ENCODE measurements around the gene NHERF1.

The NHERF1 gene

DNA sequence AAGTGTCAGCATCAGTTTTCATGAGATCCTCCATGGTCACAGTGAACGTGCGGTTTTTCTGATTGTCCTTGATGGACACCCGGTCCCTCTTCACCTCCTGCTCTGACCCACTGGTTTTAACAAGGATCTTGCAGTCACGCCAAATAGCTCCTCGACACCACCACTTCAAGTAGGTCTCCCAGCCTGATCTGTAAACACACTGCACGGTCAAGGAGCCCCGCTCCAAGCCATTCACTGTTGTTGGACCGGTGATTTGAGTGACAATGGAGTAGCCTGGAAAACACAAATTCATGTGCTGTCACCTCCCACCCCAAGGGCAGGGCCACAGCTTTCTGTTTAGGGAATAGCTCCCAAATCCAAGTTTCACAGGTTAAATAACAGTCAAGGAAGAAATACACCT is 43.9 kb upstream of the NHERF1 start:
- no peak for DNase-seq (ENCODE audit: low spot score)
- no peaks in the 10 kb centered on the region for H3K36me3 ChIP-seq (ENCODE audit: low read depth)
- no peaks in the 10 kb centered on the region for H3K9me3 ChIP-seq (ENCODE audit: severe bottlenecking)
- ATAC-seq (ENCODE audit: low read depth): no peak
- no peaks in the 10 kb centered on the region for H3K4me1 ChIP-seq (ENCODE audit: insufficient read depth, poor library complexity, severe bottlenecking)
- no peak overlapping the region for H3K27ac ChIP-seq (ENCODE audit: poor library complexity, severe bottlenecking)
- H3K4me3 ChIP-seq (ENCODE audit: severe bottlenecking): no peak overlapping the region
- TF ChIP-seq, protein P1, sequence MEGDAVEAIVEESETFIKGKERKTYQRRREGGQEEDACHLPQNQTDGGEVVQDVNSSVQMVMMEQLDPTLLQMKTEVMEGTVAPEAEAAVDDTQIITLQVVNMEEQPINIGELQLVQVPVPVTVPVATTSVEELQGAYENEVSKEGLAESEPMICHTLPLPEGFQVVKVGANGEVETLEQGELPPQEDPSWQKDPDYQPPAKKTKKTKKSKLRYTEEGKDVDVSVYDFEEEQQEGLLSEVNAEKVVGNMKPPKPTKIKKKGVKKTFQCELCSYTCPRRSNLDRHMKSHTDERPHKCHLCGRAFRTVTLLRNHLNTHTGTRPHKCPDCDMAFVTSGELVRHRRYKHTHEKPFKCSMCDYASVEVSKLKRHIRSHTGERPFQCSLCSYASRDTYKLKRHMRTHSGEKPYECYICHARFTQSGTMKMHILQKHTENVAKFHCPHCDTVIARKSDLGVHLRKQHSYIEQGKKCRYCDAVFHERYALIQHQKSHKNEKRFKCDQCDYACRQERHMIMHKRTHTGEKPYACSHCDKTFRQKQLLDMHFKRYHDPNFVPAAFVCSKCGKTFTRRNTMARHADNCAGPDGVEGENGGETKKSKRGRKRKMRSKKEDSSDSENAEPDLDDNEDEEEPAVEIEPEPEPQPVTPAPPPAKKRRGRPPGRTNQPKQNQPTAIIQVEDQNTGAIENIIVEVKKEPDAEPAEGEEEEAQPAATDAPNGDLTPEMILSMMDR (IDR thresholded peaks at IDR 0.05; ENCODE audit: poor library complexity, severe bottlenecking): no peak
- peaks cover 7% of the 10 kb centered on the region for H3K27me3 ChIP-seq (ENCODE audit: insufficient read depth, poor library complexity, severe bottlenecking)

DNA sequence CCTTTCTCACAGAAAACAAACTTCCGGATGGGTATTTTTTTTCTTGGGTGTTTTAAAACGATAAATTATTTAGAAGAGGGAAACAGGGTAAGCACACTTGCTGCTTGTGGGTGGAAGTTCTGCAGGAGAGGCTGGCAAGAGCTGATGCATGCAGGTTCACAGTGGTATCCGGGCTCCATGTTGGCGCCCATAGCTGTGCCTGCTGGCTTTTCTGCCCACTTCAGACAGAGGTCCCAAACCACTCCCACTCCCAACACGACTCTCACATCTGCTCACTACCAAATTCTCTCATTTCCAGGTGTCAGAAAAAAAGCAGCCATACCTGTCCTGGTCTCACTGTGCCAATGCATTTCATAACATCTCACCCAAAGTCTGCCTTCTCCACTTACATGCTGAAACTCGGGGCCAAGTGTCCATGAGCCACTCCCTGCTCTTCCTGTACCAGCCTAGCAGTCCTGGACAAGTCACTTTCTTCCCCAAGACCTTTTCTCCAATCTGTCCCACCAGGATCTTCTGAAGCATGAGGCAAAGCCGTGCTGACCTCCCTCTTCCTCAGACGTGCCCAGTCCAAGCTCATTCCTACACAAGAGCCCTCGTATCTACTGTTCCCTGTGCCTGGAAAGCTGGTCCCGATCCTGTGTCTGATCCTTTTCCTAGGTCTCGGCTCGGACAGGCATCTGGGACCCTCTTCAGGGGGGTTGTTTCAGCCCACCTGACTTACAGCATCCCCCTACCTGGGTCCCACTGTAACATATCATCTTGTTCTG is 37.2 kb upstream of the NHERF1 start:
- no peaks in the 10 kb centered on the region for H3K36me3 ChIP-seq (ENCODE audit: low read depth)
- H3K27ac ChIP-seq (ENCODE audit: poor library complexity, severe bottlenecking): no peak overlapping the region
- no peaks in the 10 kb centered on the region for H3K27me3 ChIP-seq (ENCODE audit: insufficient read depth, poor library complexity, severe bottlenecking)
- ATAC-seq (ENCODE audit: low read depth) (no peak), DNase-seq (ENCODE audit: low spot score) (no peak)
- no peaks in the 10 kb centered on the region for H3K9me3 ChIP-seq (ENCODE audit: severe bottlenecking)
- TF ChIP-seq, protein P1 (IDR thresholded peaks at IDR 0.05; ENCODE audit: poor library complexity, severe bottlenecking): no peak
- no peak overlapping the region for H3K4me3 ChIP-seq (ENCODE audit: severe bottlenecking)
- H3K4me1 ChIP-seq (ENCODE audit: insufficient read depth, poor library complexity, severe bottlenecking): no peaks in the 10 kb centered on the region

DNA sequence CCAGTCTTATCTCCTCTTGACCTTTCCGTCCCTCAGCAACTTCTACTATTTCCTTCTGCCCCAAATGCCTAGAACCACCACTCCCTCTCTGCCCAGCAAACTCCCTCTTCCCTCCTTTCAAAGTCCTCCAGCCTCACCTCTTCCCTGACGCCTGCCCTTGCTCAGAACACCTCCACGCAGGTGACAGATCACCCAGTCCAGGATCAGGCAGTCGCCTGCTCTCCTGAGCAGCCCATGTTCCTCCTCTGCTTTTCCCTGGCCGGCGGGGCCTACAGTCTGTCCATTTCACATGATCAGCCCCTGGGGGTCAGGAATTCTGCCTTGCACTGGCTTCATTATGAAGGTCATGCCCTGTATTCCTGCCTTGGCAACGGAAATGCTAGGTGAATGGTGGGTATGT is 36.1 kb upstream of the NHERF1 start:
- Histone ChIP-seq H3K4me1 (ENCODE audit: insufficient read depth, poor library complexity, severe bottlenecking) (no peaks in the 10 kb centered on the region), H3K4me3 (ENCODE audit: severe bottlenecking) (no peak overlapping the region), H3K27me3 (ENCODE audit: insufficient read depth, poor library complexity, severe bottlenecking) (peaks cover 3% of the 10 kb centered on the region), H3K9me3 (ENCODE audit: severe bottlenecking) (no peaks in the 10 kb centered on the region), H3K36me3 (ENCODE audit: low read depth) (no peaks in the 10 kb centered on the region), H3K27ac (ENCODE audit: poor library complexity, severe bottlenecking) (no peak overlapping the region)
- no peak for ATAC-seq (ENCODE audit: low read depth)
- TF ChIP-seq, protein P1 (IDR thresholded peaks at IDR 0.05; ENCODE audit: poor library complexity, severe bottlenecking): no peak
- no peak for DNase-seq (ENCODE audit: low spot score)

DNA sequence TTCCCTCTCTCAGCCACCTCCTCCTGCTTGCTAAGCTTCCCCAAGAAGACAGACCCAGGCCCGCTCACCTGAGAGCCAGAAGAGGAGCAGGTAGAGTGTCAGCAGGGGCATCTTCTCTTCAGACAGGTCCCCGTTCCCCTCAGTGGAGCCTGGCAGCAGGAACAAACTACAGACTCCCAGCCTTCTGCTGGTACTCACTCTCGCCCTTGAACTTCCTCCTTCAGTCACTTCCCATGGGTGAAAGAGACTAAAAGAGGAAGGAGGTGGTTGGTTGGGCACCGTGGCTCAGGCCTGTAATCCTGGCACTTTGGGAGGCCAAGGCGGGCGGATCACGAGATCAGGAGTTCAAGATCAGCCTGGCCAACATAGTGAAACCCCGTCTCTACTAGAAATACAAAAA is 35.7 kb upstream of the NHERF1 start, which contains the start of gene CD300LF:
Gene CD300LF, minus strand, starts transcription at position 168 of the 400 bp plus-strand sequence. Its CDS starts 57 bp downstream, at position 111.
- ATAC-seq (ENCODE audit: low read depth) (no peak), DNase-seq (ENCODE audit: low spot score) (no peak)
- Histone ChIP-seq H3K4me1 (ENCODE audit: insufficient read depth, poor library complexity, severe bottlenecking) (no peaks in the 10 kb centered on the region), H3K36me3 (ENCODE audit: low read depth) (no peaks in the 10 kb centered on the region), H3K9me3 (ENCODE audit: severe bottlenecking) (no peaks in the 10 kb centered on the region), H3K27ac (ENCODE audit: poor library complexity, severe bottlenecking) (no peak within 1 kb of the TSS), H3K4me3 (ENCODE audit: severe bottlenecking) (no peak within 1 kb of the TSS), H3K27me3 (ENCODE audit: insufficient read depth, poor library complexity, severe bottlenecking) (peaks cover 3% of the 10 kb centered on the region)
- TF ChIP-seq, protein P1 (IDR thresholded peaks at IDR 0.05; ENCODE audit: poor library complexity, severe bottlenecking): no peak

DNA sequence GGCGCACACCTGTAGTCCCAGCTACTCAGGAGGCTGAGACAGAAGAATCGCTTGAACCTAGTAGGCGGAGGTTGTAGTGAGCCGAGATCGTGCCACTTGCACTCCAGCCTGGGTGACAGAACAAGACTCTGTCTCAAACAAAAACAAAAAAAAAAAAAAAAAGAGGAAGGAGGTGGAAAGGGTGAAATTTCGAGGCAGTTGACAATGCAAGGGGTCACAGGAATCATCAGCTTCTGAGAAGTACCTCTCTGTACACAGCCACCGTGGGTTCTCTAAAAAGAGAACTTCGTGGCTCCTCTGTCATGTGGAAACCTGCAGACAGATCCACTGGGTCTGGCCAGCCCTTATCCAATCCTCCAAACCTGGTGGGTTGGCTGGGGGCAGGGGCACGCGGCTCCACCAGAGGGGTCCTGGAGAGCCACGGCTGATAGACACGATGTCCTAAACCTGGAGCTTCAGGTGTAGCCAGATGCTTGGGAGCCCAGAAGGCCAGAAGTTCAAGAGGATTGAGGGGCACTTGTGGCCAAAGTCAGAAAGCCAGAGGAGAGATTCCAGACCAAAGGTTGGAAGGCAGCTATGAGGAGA is 35.2 kb upstream of the NHERF1 start:
- TF ChIP-seq, protein P1 (IDR thresholded peaks at IDR 0.05; ENCODE audit: poor library complexity, severe bottlenecking): no peak
- no peak for DNase-seq (ENCODE audit: low spot score)
- H3K27me3 ChIP-seq (ENCODE audit: insufficient read depth, poor library complexity, severe bottlenecking): peaks cover 7% of the 10 kb centered on the region
- no peaks in the 10 kb centered on the region for H3K36me3 ChIP-seq (ENCODE audit: low read depth)
- no peak overlapping the region for H3K4me3 ChIP-seq (ENCODE audit: severe bottlenecking)
- no peak for ATAC-seq (ENCODE audit: low read depth)
- H3K4me1 ChIP-seq (ENCODE audit: insufficient read depth, poor library complexity, severe bottlenecking): no peaks in the 10 kb centered on the region
- H3K27ac ChIP-seq (ENCODE audit: poor library complexity, severe bottlenecking): no peak overlapping the region
- H3K9me3 ChIP-seq (ENCODE audit: severe bottlenecking): no peaks in the 10 kb centered on the region
